T-helper 1 cell treated with Interleukin-12 subunit alpha and Interleukin-12 subunit beta and Interleukin-4 antibody, amounts not matched to agents 30 ng/mL and 1 ng/mL, for 36 hours (primary cell): ENCODE data around the gene DGKI. TPM values are rescaled to one million over a fixed set of nuclear protein-coding genes. Genes with fewer than 3 reads are reported as not detected.

ENCODE experiments used
- intact Hi-C: fragments of 100-400 bp; cut with micrococcal nuclease; formaldehyde crosslinking; loops from one replicate; pipeline ENCODE4 v1.15.1; 2024
- total RNA-seq: library from RNA; stranded (reverse); gene quantifications from 2 replicates; pipeline ENCODE4 v1.2.3, GENCODE V29; 2022

DGKI gene
- total RNA-seq, 1 donor from 2014 or later, result 3.4 TPM

GRCh38 chr7:137873524-137873923 lies 26.8 kb upstream of the DGKI start:
- intact Hi-C loops, result no loop called here

- intact Hi-C loops, result no loop called here
Observed at GRCh38 chr7:137871170-137871915, 24.6 kb upstream of the DGKI start.

GRCh38 chr7:137870684-137871083 lies 23.9 kb upstream of the DGKI start:
- intact Hi-C loops, result no loop called here

- intact Hi-C loops, result no loop called here
Observed at GRCh38 chr7:137870078-137870477, 23.3 kb upstream of the DGKI start.

- intact Hi-C loops, result no loop called here
Observed at GRCh38 chr7:137869260-137869659, 22.5 kb upstream of the DGKI start.

GRCh38 chr7:137867289-137867688 lies 20.5 kb upstream of the DGKI start:
- intact Hi-C loops, result no loop called here

- intact Hi-C loops, result no loop called here
Observed at GRCh38 chr7:137865764-137866163, 19.0 kb upstream of the DGKI start.

GRCh38 chr7:137862964-137863363 lies 16.2 kb upstream of the DGKI start:
- intact Hi-C loops, result no loop called here

- intact Hi-C loops, result no loop called here
Observed at GRCh38 chr7:137862358-137862757, 15.6 kb upstream of the DGKI start.

GRCh38 chr7:137860542-137860941 lies 13.8 kb upstream of the DGKI start:
- intact Hi-C loops, result no loop called here

GRCh38 chr7:137853053-137853452 lies 6.3 kb upstream of the DGKI start:
- intact Hi-C loops, result no loop called here

- intact Hi-C loops, result no loop called here
Observed at GRCh38 chr7:137852108-137852507, 5.3 kb upstream of the DGKI start.

- intact Hi-C loops, result no loop called here
Observed at GRCh38 chr7:137850972-137851945, 4.5 kb upstream of the DGKI start.

GRCh38 chr7:137850571-137850970 lies 3.8 kb upstream of the DGKI start:
- intact Hi-C loops, result no loop called here

- intact Hi-C loops, result no loop called here
Observed at GRCh38 chr7:137848095-137848494, 1.3 kb upstream of the DGKI start.

GRCh38 chr7:137847568-137848050 lies 835 bp upstream of the DGKI start:
- intact Hi-C loops, result loop anchor here (2.0 kb wide), 1 partner anchor 51 kb away; no protein-coding TSS in a partner anchor

- intact Hi-C loops, result loop anchor here (2.0 kb wide), 1 partner anchor 52 kb away; no protein-coding TSS in a partner anchor
Observed at GRCh38 chr7:137846549-137846826, 286 bp downstream of the DGKI start.

GRCh38 chr7:137844677-137845425 lies 1.9 kb downstream of the DGKI start:
- intact Hi-C loops, result no loop called here

- intact Hi-C loops, result no loop called here
Observed at GRCh38 chr7:137839903-137840779, 6.6 kb downstream of the DGKI start.

GRCh38 chr7:137838706-137839315 lies 8.0 kb downstream of the DGKI start:
- intact Hi-C loops, result no loop called here
